Neural cell (in vitro differentiated cells): ENCODE data around the gene SURF6. TPM values are rescaled to one million over a fixed set of nuclear protein-coding genes. Genes with fewer than 3 reads are reported as not detected.
"Not testable (repeated sequence)": the region's sequence is repeated elsewhere in the genome, so short reads cannot be mapped to it uniquely, and the experiment has no call there.

Experiments
- H2AFZ ChIP-seq: fragments of 200-600, 300-800 bp; sonication (generic), shearing (Covaris generic); 2 replicates; pipeline ENCODE4 v1.6.0; 2014; ENCODE audit warnings: low read depth, mild to moderate bottlenecking, antibody characterized with exemption, low read length, moderate library complexity
- H3F3A ChIP-seq: fragments of 200-600 bp; shearing (Covaris generic); 2 replicates; pipeline ENCODE4 v1.6.1; 2016; ENCODE audit warnings: mild to moderate bottlenecking, moderate library complexity, mixed read lengths, antibody characterized with exemption, low read length; ENCODE audit not compliant: insufficient read depth, poor library complexity, severe bottlenecking
- H3K27ac ChIP-seq: fragments of 200-600, 300-800 bp; sonication (generic), shearing (Covaris generic); 2 replicates; pipeline ENCODE4 v1.5.1; 2014; ENCODE audit warnings: mild to moderate bottlenecking, low read length, moderate library complexity
- H3K27me3 ChIP-seq: fragments of 300-800, 200-600 bp; sonication (generic), shearing (Covaris generic); 2 replicates; pipeline ENCODE4 v1.6.0; 2014; ENCODE audit warnings: mild to moderate bottlenecking, low read depth, low read length, moderate library complexity; ENCODE audit not compliant: insufficient read depth
- H3K36me3 ChIP-seq: fragments of 300-800, 200-600 bp; sonication (generic), shearing (Covaris generic); 2 replicates; pipeline ENCODE4 v1.5.1; 2014; ENCODE audit warnings: mild to moderate bottlenecking, antibody characterized with exemption, low read length, moderate library complexity; ENCODE audit not compliant: insufficient read depth
- H3K4me2 ChIP-seq: fragments of 300-800, 200-600 bp; sonication (generic), shearing (Covaris generic); 2 replicates; pipeline ENCODE4 v1.6.0; 2014; ENCODE audit warnings: mild to moderate bottlenecking, low read length
- H3K4me3 ChIP-seq: fragments of 300-800, 200-600 bp; sonication (generic), shearing (Covaris generic); 2 replicates; pipeline ENCODE4 v1.5.1; 2014; ENCODE audit warnings: mild to moderate bottlenecking, low read length, moderate library complexity
- H3K79me2 ChIP-seq: fragments of 200-600 bp; shearing (Covaris generic); replicated peaks from 2 replicates; pipeline ENCODE4 v1.6.0; 2014; ENCODE audit warnings: mild to moderate bottlenecking, low read length, moderate library complexity; ENCODE audit not compliant: insufficient read depth
- H3K9ac ChIP-seq: fragments of 300-800, 200-600 bp; sonication (generic), shearing (Covaris generic); 2 replicates; pipeline ENCODE4 v1.6.1; 2016; ENCODE audit warnings: mild to moderate bottlenecking, low read length, mixed read lengths
- H3K9me2 ChIP-seq: fragments of 200-600 bp; shearing (Covaris generic); 2 replicates; pipeline ENCODE4 v1.6.1; 2016; ENCODE audit warnings: mild to moderate bottlenecking, low read length, mixed read lengths; ENCODE audit not compliant: insufficient read depth
- H3K9me3 ChIP-seq: fragments of 200-600, 300-800 bp; sonication (generic), shearing (Covaris generic); 2 replicates; pipeline ENCODE4 v1.6.1; 2016; ENCODE audit warnings: mild to moderate bottlenecking, mixed run types, low read length, moderate library complexity, mixed read lengths
- H4K20me1 ChIP-seq: fragments of 200-600 bp; shearing (Covaris generic); 2 replicates; pipeline ENCODE4 v1.6.1; 2016; ENCODE audit warnings: mild to moderate bottlenecking, mixed run types; ENCODE audit not compliant: insufficient read depth
- CTCF ChIP-seq: fragments of 450-650 bp; IDR thresholded peaks from 2 replicates; pipeline ENCODE4 v1.5.1; 2014; ENCODE audit warnings: antibody characterized with exemption, mild to moderate bottlenecking, moderate library complexity; ENCODE audit not compliant: poor library complexity, severe bottlenecking
- EP300 ChIP-seq: fragments of 450-650 bp; conservative IDR thresholded peaks from 2 replicates; pipeline ENCODE4 v1.6.1; 2014; ENCODE audit warnings: antibody characterized with exemption, mild to moderate bottlenecking, moderate library complexity; ENCODE audit not compliant: poor library complexity, severe bottlenecking
- EZH2 ChIP-seq: fragments of 200-600, 300-800 bp; shearing (Covaris generic), sonication (generic); IDR thresholded peaks from 2 replicates; pipeline ENCODE4 v1.6.1; 2014; ENCODE audit warnings: antibody characterized with exemption, low read length, borderline replicate concordance, mild to moderate bottlenecking; ENCODE audit not compliant: insufficient read depth, poor library complexity, severe bottlenecking
- MXI1 ChIP-seq: fragments of 450-650 bp; conservative IDR thresholded peaks from 2 replicates; pipeline ENCODE4 v1.6.1; 2014; ENCODE audit warnings: antibody characterized with exemption, mild to moderate bottlenecking; ENCODE audit not compliant: poor library complexity, severe bottlenecking
- POLR2AphosphoS5 ChIP-seq: IDR thresholded peaks from 2 replicates; pipeline ENCODE4 v1.6.1; 2012
- RAD21 ChIP-seq: fragments of 450-650 bp; conservative IDR thresholded peaks from 2 replicates; pipeline ENCODE4 v1.6.1; 2014; ENCODE audit warnings: antibody characterized with exemption, mild to moderate bottlenecking, moderate library complexity
- REST ChIP-seq: IDR thresholded peaks from 2 replicates; pipeline ENCODE4 v1.6.1; 2012; ENCODE audit warnings: borderline replicate concordance
- SMC3 ChIP-seq: fragments of 450-650 bp; conservative IDR thresholded peaks from 2 replicates; pipeline ENCODE4 v1.6.1; 2014; ENCODE audit warnings: antibody characterized with exemption, mild to moderate bottlenecking, moderate library complexity; ENCODE audit not compliant: poor library complexity
- TAF1 ChIP-seq: IDR thresholded peaks from 2 replicates; pipeline ENCODE4 v1.6.1; 2012; ENCODE audit warnings: low read depth
- polyA plus RNA-seq: library from polyadenylated mRNA; depleted of rRNA; stranded (reverse); fragments of >200 nt; gene quantifications from 2 replicates; pipeline ENCODE4 v1.2.3, GENCODE V29; 2014

Gene SURF6
- polyA plus RNA-seq, 1 donor from 2014 or later, result 20.7 TPM

- H3K27me3 ChIP-seq, H3K27ac ChIP-seq, H3F3A ChIP-seq, H3K4me3 ChIP-seq, H3K4me2 ChIP-seq, H3K79me2 ChIP-seq, H3K9ac ChIP-seq, H2AFZ ChIP-seq, H3K9me3 ChIP-seq, H3K36me3 ChIP-seq, H3K9me2 ChIP-seq, H4K20me1 ChIP-seq: not testable (repeated sequence)
- peak; percentile 30 for TF ChIP-seq CTCF
Observed at GRCh38 chr9:133329306-133330156, 6.5 kb downstream of the SURF6 start.

- TF ChIP-seq TAF1 (no peak), REST (no peak), MXI1 (no peak), EP300 (no peak), RAD21 (no peak), EZH2 (no peak), SMC3 (no peak), CTCF (no peak), POLR2AphosphoS5 (no peak)
- H4K20me1 ChIP-seq, result no peaks in the 10 kb centered on the region
Observed at GRCh38 chr9:133327834-133328484, 8.0 kb downstream of the SURF6 start.

GRCh38 chr9:133327021-133327420 is 9.0 kb downstream of the SURF6 start:
- H3K9ac ChIP-seq, H3F3A ChIP-seq, H3K27me3 ChIP-seq, H3K9me2 ChIP-seq, H3K4me2 ChIP-seq, H2AFZ ChIP-seq, H4K20me1 ChIP-seq, H3K4me3 ChIP-seq, H3K9me3 ChIP-seq, H3K27ac ChIP-seq, H3K36me3 ChIP-seq, H3K79me2 ChIP-seq: not testable (repeated sequence)

More at GRCh38 chr9:133327834-133328484, 8.0 kb downstream of the SURF6 start:
- Histone ChIP-seq H3F3A (no peaks in the 10 kb centered on the region), H2AFZ (no peak overlapping the region), H3K9me3 (no peaks in the 10 kb centered on the region), H3K4me2 (no peak overlapping the region), H3K9ac (no peak overlapping the region), H3K36me3 (no peaks in the 10 kb centered on the region), H3K4me3 (no peak overlapping the region), H3K27ac (no peak overlapping the region), H3K27me3 (no peaks in the 10 kb centered on the region), H3K79me2 (no peaks in the 10 kb centered on the region), H3K9me2 (no peaks in the 10 kb centered on the region)
